Heart left ventricle (tissue), 16 donors: ENCODE results near the gene PALLD. TPM values are rescaled to one million over a fixed set of nuclear protein-coding genes. Genes with fewer than 3 reads are reported as not detected.

Experiments used
- ATAC-seq, 4 donors: fragments of 200-7000 bp; cut with Tn5 transposase; one replicate each; pipeline ENCODE4 v1.9.1; 2020 to 2022; ENCODE audit warnings: moderate library complexity in 4 of 4, mild to moderate bottlenecking in 3 of 4, moderate number of reproducible peaks in 1 of 4
- DNase-seq, 5 donors: peaks; one replicate each; pipeline ENCODE4 v3.0.0-alpha.2; 2020
- H3K27ac ChIP-seq, 12 donors: fragments of 200-600 bp; sonication (generic) in 4 of 12; one replicate each; pipeline versions ENCODE4 v1.5.0 to v1.8.0; 2016 to 2022; ENCODE audit warnings: mild to moderate bottlenecking in 2 of 12
- H3K27me3 ChIP-seq, 9 donors: fragments of 200-600 bp; sonication (generic) in 2 of 9; one replicate each; pipeline versions ENCODE4 v1.5.1 to v1.8.0; 2016 to 2022; ENCODE audit warnings: mild to moderate bottlenecking in 3 of 9
- H3K36me3 ChIP-seq, 9 donors: fragments of 200-600 bp; sonication (generic) in 2 of 9; one replicate each; pipeline versions ENCODE4 v1.5.0 to v1.8.0; 2018 to 2022; ENCODE audit warnings: mild to moderate bottlenecking in 2 of 9
- H3K4me1 ChIP-seq, 12 donors: fragments of 200-600 bp; sonication (generic) in 4 of 12; one replicate each; pipeline versions ENCODE4 v1.5.0 to v1.8.0; 2016 to 2022; ENCODE audit warnings: mild to moderate bottlenecking in 3 of 12
- H3K4me3 ChIP-seq, 12 donors: fragments of 200-600 bp; sonication (generic) in 4 of 12; one replicate each; pipeline versions ENCODE4 v1.5.0 to v1.8.0; 2017 to 2022; ENCODE audit warnings: mild to moderate bottlenecking in 9 of 12, moderate library complexity in 4 of 12
- H3K9me3 ChIP-seq, 12 donors: fragments of 200-600 bp; sonication (generic) in 4 of 12; one replicate each; pipeline versions ENCODE4 v1.5.0 to v1.8.0; 2016 to 2022; ENCODE audit warnings: mild to moderate bottlenecking in 1 of 12
- POLR2A ChIP-seq, 2 donors: fragments of 450-650 bp; IDR thresholded peaks; one replicate each; pipeline ENCODE4 v1.6.1; 2017; ENCODE audit warnings: antibody characterized with exemption in 2 of 2, mild to moderate bottlenecking in 2 of 2, moderate library complexity in 2 of 2
- WGBS, 4 donors: extraction: QIAGEN DNeasy Blood & Tissue Kit in 2 of 4; methylation state at CpG; one replicate each; pipeline versions ENCODE4 v1.1.5 to v1.1.7; 2013 to 2018; 5-methylcytosine and 5-hydroxymethylcytosine counted together
- intact Hi-C, 10 donors: fragments of 100-400 bp; cut with DNase I; formaldehyde crosslinking; loops; one replicate each; pipeline versions ENCODE4 v1.11.1 to v1.14.2; 2022
- polyA plus RNA-seq, 2 donors: library from polyadenylated mRNA; stranded (reverse); fragments of 200-250 nt; gene quantifications; one replicate each; pipeline ENCODE4 v1.2.3, GENCODE V29; 2013
- total RNA-seq, 9 donors: library from RNA; depleted of rRNA in 2 of 9; stranded (reverse); fragments of >200 nt in 2 of 9; fragmentation: NEBNext Ultra II Directional in 3 of 9; extraction: Animal tissue kit (Norgen Biotek cat#: 25700) in 3 of 9; gene quantifications; one replicate each; pipeline versions ENCODE4 v1.1.0 to v1.2.4, GENCODE V29; 2016 to 2023
- TF ChIP-seq, protein P1 (sequence below), 12 donors: fragments of 200-600 bp; sonication (generic) in 4 of 12; IDR thresholded peaks; one replicate each; pipeline versions ENCODE4 v1.5.0 to v1.8.0; 2018 to 2022; ENCODE audit warnings: antibody characterized with exemption in 12 of 12, mild to moderate bottlenecking in 5 of 12
- donor health status: ischemic (EF 13 %, LVEDD 7.1; RV severe dilation, severe dysfunction).
- donor health status: healthy with polysubstance abuse.
- donor health status: DM: no; HTN: yes; CAD: no.
- donor health status: DM: no; HTN: no; CAD: no.
- donor health status: ischemic (EF 25% LVEDD 6.9; RV normal size, moderate dysfunction).
- donor health status: ischemic (EF 25% LVEDD 5.7; RV mildly dilated, moderate dysfunction).
- donor health status: healthy.
- donor health status: DM: yes; HTN: yes; CAD: no.
- donor health status: ischemic (EF 35%, LVEDD 5.7; RV mildly dilated, moderate dysfunction).
- donor health status: nonischemic (EF 11% LVEDD 7.7; RV severe dilation, severe dysfunction).
- donor health status: DM: yes; HTN: yes; CAD: no.
- donor health status: PGD.
- donor health status: ischemic (EF 29% LVEDD 5.4; RV normal size, mild dysfunction).
- donor health status: nonischemic (EF 23%, LVEDD 6.1; RV moderate dilation, normal function).

Gene PALLD
- total and polyA plus RNA-seq, 11 donors: 193 to 1,428 (median 1,015) TPM

DNA sequence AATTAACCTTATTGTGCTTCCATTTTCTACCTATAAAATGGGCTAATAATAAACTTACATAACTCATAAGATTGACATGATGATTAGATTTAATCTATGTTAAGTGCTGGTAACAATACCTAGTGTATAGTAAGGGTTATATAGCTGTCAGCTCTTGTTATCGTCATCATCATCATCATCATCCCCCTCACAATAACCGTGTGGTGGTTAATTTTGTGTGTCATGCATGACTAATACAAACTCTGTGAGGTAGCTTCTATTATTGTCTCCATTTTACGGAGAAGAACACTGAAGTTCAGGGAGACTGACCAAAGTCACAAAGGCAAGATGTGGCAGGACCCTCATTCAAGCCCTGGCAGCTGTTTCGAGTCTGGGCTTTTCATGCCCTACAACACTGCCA lies 211.3 kb downstream of the PALLD start:
- no peak for DNase-seq
- WGBS, 4 donors: 81 to 84% (median 83%) methylated on average over 4 of the region's 4 CpGs
- TF ChIP-seq, protein P1, sequence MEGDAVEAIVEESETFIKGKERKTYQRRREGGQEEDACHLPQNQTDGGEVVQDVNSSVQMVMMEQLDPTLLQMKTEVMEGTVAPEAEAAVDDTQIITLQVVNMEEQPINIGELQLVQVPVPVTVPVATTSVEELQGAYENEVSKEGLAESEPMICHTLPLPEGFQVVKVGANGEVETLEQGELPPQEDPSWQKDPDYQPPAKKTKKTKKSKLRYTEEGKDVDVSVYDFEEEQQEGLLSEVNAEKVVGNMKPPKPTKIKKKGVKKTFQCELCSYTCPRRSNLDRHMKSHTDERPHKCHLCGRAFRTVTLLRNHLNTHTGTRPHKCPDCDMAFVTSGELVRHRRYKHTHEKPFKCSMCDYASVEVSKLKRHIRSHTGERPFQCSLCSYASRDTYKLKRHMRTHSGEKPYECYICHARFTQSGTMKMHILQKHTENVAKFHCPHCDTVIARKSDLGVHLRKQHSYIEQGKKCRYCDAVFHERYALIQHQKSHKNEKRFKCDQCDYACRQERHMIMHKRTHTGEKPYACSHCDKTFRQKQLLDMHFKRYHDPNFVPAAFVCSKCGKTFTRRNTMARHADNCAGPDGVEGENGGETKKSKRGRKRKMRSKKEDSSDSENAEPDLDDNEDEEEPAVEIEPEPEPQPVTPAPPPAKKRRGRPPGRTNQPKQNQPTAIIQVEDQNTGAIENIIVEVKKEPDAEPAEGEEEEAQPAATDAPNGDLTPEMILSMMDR (IDR thresholded peaks at IDR 0.05): no peak
- no peak for TF ChIP-seq POLR2A (IDR thresholded peaks at IDR 0.05)
- Histone ChIP-seq H3K4me1 (peaks cover 0 to 29% (median 19%) of the 10 kb centered on the region in 12 donors), H3K4me3 (no peak overlapping the region), H3K27ac (no peak overlapping the region), H3K9me3 (no peaks in the 10 kb centered on the region), H3K27me3 (no peaks in the 10 kb centered on the region), H3K36me3 (peaks cover 0 to 37% (median 0%) of the 10 kb centered on the region in 9 donors)
- intact Hi-C loops: loop anchor here in 1 of 10 donors (10.0 kb wide), 1 partner anchor 123 kb away; no protein-coding TSS in a partner anchor
- ATAC-seq: no peak

DNA sequence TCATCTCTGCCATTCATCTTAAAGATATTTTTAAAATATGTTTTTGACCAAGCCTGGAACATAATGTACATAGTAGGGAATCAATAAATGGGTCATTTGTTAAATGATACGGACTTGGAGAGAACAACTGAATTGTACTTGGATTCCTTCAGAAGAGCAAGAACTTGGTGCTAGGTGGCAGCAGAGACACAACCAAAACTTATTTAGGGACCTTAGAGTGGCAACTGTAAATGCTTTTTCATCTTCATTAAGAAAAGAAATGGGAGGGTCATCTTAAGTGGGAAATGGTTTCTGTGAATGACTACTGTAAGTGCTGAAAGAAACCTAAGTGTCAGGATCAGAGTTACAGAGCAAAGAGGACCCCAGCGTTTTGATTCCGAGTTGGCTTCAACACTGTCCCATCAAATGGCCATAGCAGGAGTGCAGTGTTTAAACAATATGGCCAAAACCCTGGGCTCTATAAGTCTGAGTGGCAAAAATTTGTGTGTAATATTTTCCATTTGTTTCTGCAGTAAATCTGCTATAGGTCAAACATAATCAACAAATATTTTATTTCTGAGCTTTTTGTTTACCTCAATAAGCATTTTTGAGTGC lies 213.6 kb downstream of the PALLD start:
- peaks cover 0 to 46% (median 0%) of the 10 kb centered on the region in 9 donors for H3K36me3 ChIP-seq
- peaks cover 0 to 29% (median 19%) of the 10 kb centered on the region in 12 donors for H3K4me1 ChIP-seq
- no peaks in the 10 kb centered on the region for H3K27me3 ChIP-seq
- intact Hi-C loops: loop anchor here (2.0 to 10.0 kb wide), 10 partner anchors 62 to 294 kb away; no protein-coding TSS in a partner anchor
- peak overlapping the region in 8 of 12 donors; percentile 21 to 84 (median 60) for H3K27ac ChIP-seq
- H3K4me3 ChIP-seq: no peak overlapping the region
- DNase-seq (peak in 3 of 5 donors; percentile 39 to 44 (median 43)), ATAC-seq (peak; percentile 50 to 75 (median 62))
- no peaks in the 10 kb centered on the region for H3K9me3 ChIP-seq
- TF ChIP-seq, protein P1 (IDR thresholded peaks at IDR 0.05): peak; percentile 37 to 75 (median 61)
- no peak for TF ChIP-seq POLR2A (IDR thresholded peaks at IDR 0.05)
- 29 to 41% (median 33%) methylated on average over 3 of the region's 3 CpGs for WGBS, 4 donors

DNA sequence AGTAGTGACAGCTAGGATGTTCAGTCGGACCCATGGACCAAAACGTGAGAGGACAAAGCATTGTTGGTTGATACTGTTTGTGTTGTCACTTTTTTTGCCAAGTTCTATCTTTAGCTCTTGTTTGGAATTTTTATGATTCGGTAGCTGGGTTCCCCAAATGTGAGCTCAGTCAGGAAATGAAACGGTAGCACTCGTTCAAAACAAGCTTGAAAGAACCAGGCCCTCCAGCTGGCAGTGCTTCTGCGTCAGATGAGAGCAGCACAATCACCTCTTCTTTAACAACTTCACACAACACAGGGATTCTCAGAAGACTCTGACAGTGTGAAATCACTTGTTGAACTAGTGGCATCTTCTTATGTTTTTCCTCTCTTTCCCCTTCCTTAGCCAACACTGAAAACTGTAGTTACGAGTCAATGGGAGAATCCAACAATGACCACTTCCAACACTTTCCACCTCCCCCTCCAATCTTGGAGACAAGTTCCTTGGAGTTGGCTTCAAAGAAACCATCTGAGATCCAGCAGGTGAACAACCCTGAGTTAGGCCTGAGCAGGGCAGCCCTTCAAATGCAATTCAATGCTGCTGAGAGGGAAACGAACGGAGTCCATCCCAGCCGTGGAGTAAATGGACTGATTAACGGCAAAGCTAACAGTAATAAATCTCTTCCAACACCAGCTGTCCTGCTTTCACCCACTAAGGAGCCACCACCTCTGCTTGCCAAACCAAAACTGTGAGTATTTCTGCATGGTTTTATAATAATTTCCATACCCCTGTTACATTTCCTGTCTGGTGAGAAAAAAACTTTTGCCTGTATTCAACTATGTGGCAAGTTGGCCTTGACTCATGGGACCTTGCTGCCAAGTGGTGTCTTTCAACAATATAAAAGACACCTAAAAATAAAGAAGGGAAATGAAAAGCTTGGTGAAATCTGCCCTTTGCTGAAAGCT lies 214.6 kb downstream of the PALLD start:
- no peak for TF ChIP-seq POLR2A (IDR thresholded peaks at IDR 0.05)
- TF ChIP-seq, protein P1 (IDR thresholded peaks at IDR 0.05): no peak
- Histone ChIP-seq H3K4me3 (no peak overlapping the region), H3K27me3 (no peaks in the 10 kb centered on the region), H3K36me3 (peaks cover 0 to 46% (median 0%) of the 10 kb centered on the region in 9 donors), H3K27ac (peak overlapping the region; percentile 4 to 84 (median 52)), H3K9me3 (no peaks in the 10 kb centered on the region), H3K4me1 (peaks cover 0 to 36% (median 23%) of the 10 kb centered on the region in 12 donors)
- WGBS, 4 donors: 38 to 48% (median 45%) methylated on average over 11 of the region's 11 CpGs
- intact Hi-C loops: loop anchor here (2.0 to 10.0 kb wide), 10 partner anchors 61 to 293 kb away; no protein-coding TSS in a partner anchor
- ATAC-seq: peak; percentile 29 to 75 (median 38)
- peak in 1 of 5 donors; percentile 30 for DNase-seq
